Activated naive CD8-positive, alpha-beta T cell treated with anti-CD3 and anti-CD28 coated beads, Interleukin-2, amount 50 U/mL, for 24 hours (primary cell): ENCODE results near the gene UPF3A.
"Not testable (repeated sequence)": the region's sequence is repeated elsewhere in the genome, so short reads cannot be mapped to it uniquely, and the experiment has no call there.

Experiments
- ATAC-seq: fragments of 150-1000 bp; cut with Tn5 transposase; one replicate; pipeline ENCODE4 v1.10.0; 2021
- DNase-seq: peaks from one replicate; pipeline ENCODE4 v3.0.0; 2021
- H3K27ac Mint-ChIP-seq: one replicate; pipeline ENCODE4 v1.8.0; 2021; ENCODE audit warnings: mild to moderate bottlenecking, mixed read lengths
- H3K27me3 Mint-ChIP-seq: one replicate; pipeline ENCODE4 v1.8.0; 2021; ENCODE audit warnings: mixed read lengths
- H3K36me3 Mint-ChIP-seq: one replicate; pipeline ENCODE4 v1.8.0; 2021; ENCODE audit warnings: low read depth, mixed read lengths
- H3K4me1 Mint-ChIP-seq: one replicate; pipeline ENCODE4 v1.8.0; 2021; ENCODE audit warnings: mixed read lengths
- H3K4me3 Mint-ChIP-seq: one replicate; pipeline ENCODE4 v1.8.0; 2021; ENCODE audit warnings: mild to moderate bottlenecking, moderate library complexity, mixed read lengths
- H3K9me3 Mint-ChIP-seq: one replicate; pipeline ENCODE4 v1.8.0; 2021; ENCODE audit warnings: mixed read lengths

The UPF3A gene

GRCh38 chr13:114257014-114257413, 24.4 kb upstream of the UPF3A start:
- Mint-ChIP-seq H3K27ac (no peak overlapping the region), H3K9me3 (no peaks in the 10 kb centered on the region), H3K36me3 (peaks cover 54% of the 10 kb centered on the region), H3K4me1 (peaks cover 14% of the 10 kb centered on the region), H3K27me3 (no peaks in the 10 kb centered on the region), H3K4me3 (no peak overlapping the region)
- no peak for ATAC-seq
- DNase-seq = no peak

GRCh38 chr13:114258589-114258988, 22.8 kb upstream of the UPF3A start:
- Mint-ChIP-seq H3K27ac (no peak overlapping the region), H3K9me3 (no peaks in the 10 kb centered on the region), H3K27me3 (no peaks in the 10 kb centered on the region), H3K4me1 (peaks cover 29% of the 10 kb centered on the region), H3K36me3 (peaks cover 60% of the 10 kb centered on the region), H3K4me3 (no peak overlapping the region)
- no peak for ATAC-seq
- DNase-seq = no peak

- Mint-ChIP-seq H3K36me3 (peaks cover 60% of the 10 kb centered on the region), H3K27me3 (no peaks in the 10 kb centered on the region), H3K27ac (no peak overlapping the region), H3K9me3 (no peaks in the 10 kb centered on the region), H3K4me1 (peaks cover 32% of the 10 kb centered on the region), H3K4me3 (no peak overlapping the region)
- no peak for ATAC-seq
- no peak for DNase-seq
Observed at GRCh38 chr13:114259374-114259773, 22.0 kb upstream of the UPF3A start.

- no peak for ATAC-seq
- Mint-ChIP-seq H3K27me3 (no peaks in the 10 kb centered on the region), H3K4me3 (no peak overlapping the region), H3K9me3 (no peaks in the 10 kb centered on the region), H3K36me3 (peaks cover 61% of the 10 kb centered on the region), H3K27ac (peak overlapping the region; percentile 38), H3K4me1 (peaks cover 34% of the 10 kb centered on the region)
- DNase-seq = no peak
Observed at GRCh38 chr13:114259974-114260373, 21.4 kb upstream of the UPF3A start.

- Mint-ChIP-seq H3K27ac (peak overlapping the region; percentile 29), H3K9me3 (no peaks in the 10 kb centered on the region), H3K27me3 (no peaks in the 10 kb centered on the region), H3K4me1 (peaks cover 37% of the 10 kb centered on the region), H3K4me3 (no peak overlapping the region), H3K36me3 (peaks cover 66% of the 10 kb centered on the region)
- no peak for ATAC-seq
- no peak for DNase-seq
Observed at GRCh38 chr13:114260814-114261213, 20.6 kb upstream of the UPF3A start.

- H3K9me3 Mint-ChIP-seq = no peaks in the 10 kb centered on the region
- ATAC-seq = no peak
Observed at GRCh38 chr13:114261328-114261965, 20.0 kb upstream of the UPF3A start.

GRCh38 chr13:114263578-114263977, 17.8 kb upstream of the UPF3A start:
- Mint-ChIP-seq H3K4me1 (peaks cover 49% of the 10 kb centered on the region), H3K27ac (peak overlapping the region; percentile 41), H3K27me3 (no peaks in the 10 kb centered on the region), H3K36me3 (peaks cover 72% of the 10 kb centered on the region), H3K9me3 (no peaks in the 10 kb centered on the region), H3K4me3 (no peak overlapping the region)
- ATAC-seq (no peak), DNase-seq (no peak)

More at GRCh38 chr13:114261328-114261965, 20.0 kb upstream of the UPF3A start:
- Mint-ChIP-seq H3K27me3 (no peaks in the 10 kb centered on the region), H3K4me1 (peaks cover 37% of the 10 kb centered on the region), H3K36me3 (peaks cover 68% of the 10 kb centered on the region), H3K27ac (peak overlapping the region; percentile 29), H3K4me3 (no peak overlapping the region)
- no peak for DNase-seq

GRCh38 chr13:114264313-114264712, 17.1 kb upstream of the UPF3A start:
- not testable (repeated sequence) for H3K27ac Mint-ChIP-seq, DNase-seq, H3K9me3 Mint-ChIP-seq, H3K4me3 Mint-ChIP-seq, H3K27me3 Mint-ChIP-seq, ATAC-seq
- Mint-ChIP-seq H3K36me3 (peaks cover 73% of the 10 kb centered on the region), H3K4me1 (peaks cover 56% of the 10 kb centered on the region)

GRCh38 chr13:114264886-114265611, 16.4 kb upstream of the UPF3A start:
- no peak for DNase-seq
- no peaks in the 10 kb centered on the region for H3K9me3 Mint-ChIP-seq
- no peaks in the 10 kb centered on the region for H3K27me3 Mint-ChIP-seq
- H3K36me3 Mint-ChIP-seq = peaks cover 70% of the 10 kb centered on the region
- no peak overlapping the region for H3K27ac Mint-ChIP-seq
- H3K4me3 Mint-ChIP-seq = no peak overlapping the region
- peaks cover 54% of the 10 kb centered on the region for H3K4me1 Mint-ChIP-seq
- ATAC-seq = no peak

GRCh38 chr13:114266241-114266640, 15.2 kb upstream of the UPF3A start:
- H3K27me3 Mint-ChIP-seq = no peaks in the 10 kb centered on the region
- no peak for ATAC-seq
- H3K36me3 Mint-ChIP-seq = peaks cover 65% of the 10 kb centered on the region
- H3K27ac Mint-ChIP-seq = no peak overlapping the region
- peaks cover 49% of the 10 kb centered on the region for H3K4me1 Mint-ChIP-seq
- no peaks in the 10 kb centered on the region for H3K9me3 Mint-ChIP-seq
- H3K4me3 Mint-ChIP-seq = no peak overlapping the region
- no peak for DNase-seq

- H3K4me3 Mint-ChIP-seq = peak overlapping the region; percentile 9
- H3K36me3 Mint-ChIP-seq = peaks cover 70% of the 10 kb centered on the region
- no peaks in the 10 kb centered on the region for H3K27me3 Mint-ChIP-seq
- H3K9me3 Mint-ChIP-seq = no peaks in the 10 kb centered on the region
- peak; percentile 67 for ATAC-seq
- H3K4me1 Mint-ChIP-seq = peaks cover 28% of the 10 kb centered on the region
- DNase-seq = no peak
- H3K27ac Mint-ChIP-seq = peak overlapping the region; percentile 74
Observed at GRCh38 chr13:114268344-114269280, 12.8 kb upstream of the UPF3A start.

GRCh38 chr13:114269281-114269770, 12.1 kb upstream of the UPF3A start:
- no peaks in the 10 kb centered on the region for H3K27me3 Mint-ChIP-seq
- DNase-seq (no peak), ATAC-seq (peak; percentile 55)
- no peaks in the 10 kb centered on the region for H3K9me3 Mint-ChIP-seq
- H3K27ac Mint-ChIP-seq = peak overlapping the region; percentile 74
- peaks cover 66% of the 10 kb centered on the region for H3K36me3 Mint-ChIP-seq
- peaks cover 25% of the 10 kb centered on the region for H3K4me1 Mint-ChIP-seq
- H3K4me3 Mint-ChIP-seq = no peak overlapping the region

- H3K4me1 Mint-ChIP-seq = peaks cover 15% of the 10 kb centered on the region
- H3K36me3 Mint-ChIP-seq = peaks cover 48% of the 10 kb centered on the region
- H3K9me3 Mint-ChIP-seq = no peaks in the 10 kb centered on the region
- H3K27ac Mint-ChIP-seq = peak overlapping the region; percentile 15
- H3K27me3 Mint-ChIP-seq = no peaks in the 10 kb centered on the region
- H3K4me3 Mint-ChIP-seq = no peak overlapping the region
- DNase-seq (no peak), ATAC-seq (no peak)
Observed at GRCh38 chr13:114272977-114273376, 8.4 kb upstream of the UPF3A start.

GRCh38 chr13:114275304-114275703, 6.1 kb upstream of the UPF3A start:
- H3K27ac Mint-ChIP-seq = no peak overlapping the region
- DNase-seq = no peak
- no peaks in the 10 kb centered on the region for H3K27me3 Mint-ChIP-seq
- peaks cover 32% of the 10 kb centered on the region for H3K36me3 Mint-ChIP-seq
- no peaks in the 10 kb centered on the region for H3K9me3 Mint-ChIP-seq
- peaks cover 12% of the 10 kb centered on the region for H3K4me1 Mint-ChIP-seq
- ATAC-seq = no peak
- H3K4me3 Mint-ChIP-seq = no peak overlapping the region
